NCI-H1417 treated with DMSO at 0.1 percent for 48 hours (cell line): ENCODE data around the gene CAMK1G.

Source experiments
- DNase-seq: peaks from one replicate; lab custom pipeline; 2025; lab: John Stamatoyannopoulos, UW

Gene CAMK1G

GRCh38 chr1:209641832-209642172 is 58.3 kb downstream of the CAMK1G start:
- DNase-seq, result no peak

GRCh38 chr1:209642816-209643215 is 59.3 kb downstream of the CAMK1G start:
- no peak for DNase-seq

- DNase-seq, result no peak
Measured at GRCh38 chr1:209643285-209644020, 59.9 kb downstream of the CAMK1G start.

GRCh38 chr1:209645574-209646452 is 62.3 kb downstream of the CAMK1G start:
- DNase-seq, result no peak

- DNase-seq, result no peak
Measured at GRCh38 chr1:209646558-209646957, 63.0 kb downstream of the CAMK1G start.

GRCh38 chr1:209647156-209647555 is 63.6 kb downstream of the CAMK1G start:
- no peak for DNase-seq

- no peak for DNase-seq
Measured at GRCh38 chr1:209648346-209648745, 64.8 kb downstream of the CAMK1G start.

- no peak for DNase-seq
Measured at GRCh38 chr1:209648931-209649776, 65.6 kb downstream of the CAMK1G start.

GRCh38 chr1:209650454-209650853 is 66.9 kb downstream of the CAMK1G start:
- DNase-seq, result no peak

- no peak for DNase-seq
Measured at GRCh38 chr1:209651138-209651587, 67.6 kb downstream of the CAMK1G start.

GRCh38 chr1:209652121-209652735 is 68.7 kb downstream of the CAMK1G start, which contains the start of gene LAMB3:
Gene LAMB3 (minus strand): TSS chr1:209652425. CDS start chr1:209650944, 1,481 bp downstream.
- no peak for DNase-seq

- DNase-seq, result no peak
Measured at GRCh38 chr1:209652873-209653401, 69.4 kb downstream of the CAMK1G start.

- DNase-seq, result no peak
Measured at GRCh38 chr1:209653915-209654351, 70.4 kb downstream of the CAMK1G start.

GRCh38 chr1:209655411-209656231 is 72.1 kb downstream of the CAMK1G start:
- DNase-seq, result no peak

- no peak for DNase-seq
Measured at GRCh38 chr1:209657140-209657879, 73.8 kb downstream of the CAMK1G start.

GRCh38 chr1:209657918-209658317 is 74.4 kb downstream of the CAMK1G start:
- no peak for DNase-seq

GRCh38 chr1:209659909-209660308 is 76.4 kb downstream of the CAMK1G start:
- DNase-seq, result no peak

GRCh38 chr1:209661071-209661470 is 77.6 kb downstream of the CAMK1G start:
- DNase-seq, result no peak

GRCh38 chr1:209662879-209663327 is 79.4 kb downstream of the CAMK1G start:
- no peak for DNase-seq
